Activated CD8-positive, alpha-beta memory T cell treated with anti-CD3 and anti-CD28 coated beads, Interleukin-2, amount 10 ng/mL, durations not matched to agents 7 days and 5 days (primary cell): Measurements from ENCODE around the gene RCAN1. TPM values are rescaled to one million over a fixed set of nuclear protein-coding genes. Genes with fewer than 3 reads are reported as not detected.
"Not testable (repeated sequence)": the region's sequence is repeated elsewhere in the genome, so short reads cannot be mapped to it uniquely, and the experiment has no call there.

Experiments used
- ATAC-seq: fragments of 150-1000 bp; cut with Tn5 transposase; one replicate; pipeline ENCODE4 v1.10.0; 2021; ENCODE audit warnings: moderate library complexity
- CTCF ChIA-PET: fragments of 350-600 bp; sonication (Branson Sonifier 250); formaldehyde crosslinking; loops from one replicate; lab custom pipeline; 2021; ENCODE audit warnings: antibody characterized with exemption; lab: Charles Lee
- DNase-seq: peaks from one replicate; pipeline ENCODE4 v3.0.0-alpha.2; 2020
- H3K27ac Mint-ChIP-seq: one replicate; pipeline ENCODE4 v1.8.0; 2021; ENCODE audit warnings: mild to moderate bottlenecking, mixed read lengths
- H3K27me3 Mint-ChIP-seq: one replicate; pipeline ENCODE4 v1.8.0; 2021; ENCODE audit warnings: mixed read lengths
- H3K36me3 Mint-ChIP-seq: one replicate; pipeline ENCODE4 v1.8.0; 2021; ENCODE audit warnings: mild to moderate bottlenecking, mixed read lengths
- H3K4me1 Mint-ChIP-seq: one replicate; pipeline ENCODE4 v1.8.0; 2021; ENCODE audit warnings: mixed read lengths
- H3K4me3 Mint-ChIP-seq: one replicate; pipeline ENCODE4 v1.8.0; 2021; ENCODE audit warnings: mild to moderate bottlenecking, moderate library complexity, mixed read lengths
- H3K9me3 Mint-ChIP-seq: one replicate; pipeline ENCODE4 v1.8.0; 2022; ENCODE audit warnings: low read depth, mixed read lengths
- total RNA-seq, 2 experiments: library from RNA; stranded (reverse); gene quantifications; one replicate each; pipeline ENCODE4 v1.2.3, GENCODE V29; 2021

The RCAN1 gene
- total RNA-seq, 2 experiments from 2014 or later: 6.5 to 13.6 TPM

DNA sequence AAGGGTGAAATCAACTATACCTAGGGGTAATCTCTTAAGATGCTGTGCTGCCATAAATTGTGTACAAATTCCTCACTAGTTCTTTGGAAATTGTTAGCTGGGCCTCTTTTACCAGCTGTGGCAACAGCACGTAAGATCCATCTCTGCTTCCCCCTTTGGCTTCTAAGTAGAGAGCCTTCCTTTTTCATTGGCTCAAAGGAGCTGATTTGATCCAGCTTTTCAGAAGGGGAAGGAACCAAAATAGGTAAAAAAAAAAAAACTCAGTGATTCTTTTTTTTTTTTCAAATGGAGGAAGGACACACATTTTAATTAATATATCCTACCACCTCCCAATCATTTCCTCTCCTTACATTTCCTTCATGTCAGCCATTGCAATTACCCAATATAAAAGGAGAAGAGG lies 4.0 kb upstream of the RCAN1 start:
- H3K27ac Mint-ChIP-seq: no peak overlapping the region
- CTCF ChIA-PET: interaction anchor here (1.7 kb wide), 1 partner anchor 16 kb away, joined by 4 read pairs; no protein-coding TSS in a partner anchor

GRCh38 chr21:34617753-34618339 lies 2.9 kb upstream of the RCAN1 start:
- Mint-ChIP-seq H3K9me3 (no peaks in the 10 kb centered on the region), H3K36me3 (no peaks in the 10 kb centered on the region), H3K4me1 (peaks cover 18% of the 10 kb centered on the region), H3K4me3 (no peak overlapping the region), H3K27ac (no peak overlapping the region), H3K27me3 (peaks cover 28% of the 10 kb centered on the region)
- CTCF ChIA-PET: interaction anchor here (0.6 to 1.7 kb wide), 2 partner anchors 11 to 15 kb away, joined by 3 to 4 read pairs; no protein-coding TSS in a partner anchor
- DNase-seq: no peak
- no peak for ATAC-seq

More for the DNA sequence above, 4.0 kb upstream of the RCAN1 start:
- DNase-seq (no peak), ATAC-seq (no peak)
- peaks cover 30% of the 10 kb centered on the region for H3K27me3 Mint-ChIP-seq
- H3K4me3 Mint-ChIP-seq: no peak overlapping the region
- no peaks in the 10 kb centered on the region for H3K36me3 Mint-ChIP-seq
- H3K4me1 Mint-ChIP-seq: peaks cover 12% of the 10 kb centered on the region
- H3K9me3 Mint-ChIP-seq: no peaks in the 10 kb centered on the region

- Mint-ChIP-seq H3K4me3 (peak overlapping the region; percentile 80), H3K27ac (peak overlapping the region; percentile 83), H3K36me3 (no peaks in the 10 kb centered on the region), H3K27me3 (peaks cover 20% of the 10 kb centered on the region), H3K9me3 (no peaks in the 10 kb centered on the region), H3K4me1 (peaks cover 20% of the 10 kb centered on the region)
- ATAC-seq (no peak), DNase-seq (no peak)
- CTCF ChIA-PET: interaction anchor here (1.1 to 2.2 kb wide), 5 partner anchors 13 to 691 kb away, joined by 3 to 14 read pairs (median 4); no protein-coding TSS in a partner anchor
Observed at GRCh38 chr21:34615487-34615814, 538 bp upstream of the RCAN1 start.

GRCh38 chr21:34613679-34614627 lies 960 bp downstream of the RCAN1 start:
- CTCF ChIA-PET: interaction anchor here (1.4 kb wide), 1 partner anchor 17 kb away, joined by 6 read pairs; no protein-coding TSS in a partner anchor
- Mint-ChIP-seq H3K27me3 (peaks cover 18% of the 10 kb centered on the region), H3K9me3 (no peaks in the 10 kb centered on the region), H3K4me1 (peaks cover 20% of the 10 kb centered on the region), H3K36me3 (no peaks in the 10 kb centered on the region), H3K27ac (peak overlapping the region; percentile 54), H3K4me3 (peak overlapping the region; percentile 74)
- DNase-seq: peak; percentile 40
- ATAC-seq: no peak

- Mint-ChIP-seq H3K27ac (no peak overlapping the region), H3K36me3 (no peaks in the 10 kb centered on the region), H3K27me3 (peaks cover 17% of the 10 kb centered on the region), H3K9me3 (no peaks in the 10 kb centered on the region), H3K4me1 (peaks cover 18% of the 10 kb centered on the region), H3K4me3 (no peak overlapping the region)
- ATAC-seq: no peak
- peak; percentile 31 for DNase-seq
- CTCF ChIA-PET: interaction anchor here (1.1 to 1.7 kb wide), 2 partner anchors 10 to 18 kb away, joined by 3 to 9 read pairs; no protein-coding TSS in a partner anchor
Observed at GRCh38 chr21:34612557-34612956, 2.4 kb downstream of the RCAN1 start.

DNA sequence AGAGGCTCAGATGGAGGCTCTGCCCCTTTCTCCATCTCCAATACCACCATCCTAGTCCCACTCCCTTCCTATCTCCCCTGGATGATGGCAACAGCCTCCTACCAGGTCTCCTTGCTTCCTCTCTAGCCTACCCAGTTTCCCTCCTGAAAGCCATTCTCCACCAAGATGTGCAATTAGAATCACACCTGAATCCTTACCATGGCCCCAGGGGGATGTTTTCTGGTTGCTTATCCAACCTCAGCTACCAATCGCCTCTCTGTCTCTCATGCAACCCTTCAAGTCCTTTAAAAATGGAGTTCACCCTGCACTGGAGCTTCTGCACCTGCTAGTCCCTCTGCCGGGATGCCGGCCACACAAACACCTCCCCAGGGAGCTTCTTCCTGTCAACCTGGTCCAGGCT lies 2.9 kb downstream of the RCAN1 start:
- H3K9me3 Mint-ChIP-seq: no peaks in the 10 kb centered on the region
- DNase-seq (peak; percentile 38), ATAC-seq (no peak)
- CTCF ChIA-PET: interaction anchor here (0.9 to 1.7 kb wide), 3 partner anchors 8 to 19 kb away, joined by 3 to 9 read pairs (median 3); no protein-coding TSS in a partner anchor
- H3K4me3 Mint-ChIP-seq: no peak overlapping the region
- no peak overlapping the region for H3K27ac Mint-ChIP-seq
- H3K36me3 Mint-ChIP-seq: no peaks in the 10 kb centered on the region
- H3K4me1 Mint-ChIP-seq: peaks cover 16% of the 10 kb centered on the region
- H3K27me3 Mint-ChIP-seq: peaks cover 13% of the 10 kb centered on the region

- no peak overlapping the region for H3K4me3 Mint-ChIP-seq
- no peaks in the 10 kb centered on the region for H3K36me3 Mint-ChIP-seq
- H3K9me3 Mint-ChIP-seq: no peaks in the 10 kb centered on the region
- H3K27me3 Mint-ChIP-seq: peaks cover 13% of the 10 kb centered on the region
- no peak overlapping the region for H3K27ac Mint-ChIP-seq
- DNase-seq (peak; percentile 4), ATAC-seq (no peak)
- H3K4me1 Mint-ChIP-seq: peaks cover 16% of the 10 kb centered on the region
- CTCF ChIA-PET: interaction anchor here (0.9 to 1.7 kb wide), 3 partner anchors 9 to 19 kb away, joined by 3 to 9 read pairs (median 3); no protein-coding TSS in a partner anchor
Observed at GRCh38 chr21:34611528-34611927, 3.4 kb downstream of the RCAN1 start.

GRCh38 chr21:34609933-34610549 lies 4.9 kb downstream of the RCAN1 start:
- Mint-ChIP-seq H3K4me1 (peaks cover 12% of the 10 kb centered on the region), H3K27me3 (peaks cover 13% of the 10 kb centered on the region), H3K36me3 (no peaks in the 10 kb centered on the region), H3K4me3 (no peak overlapping the region), H3K9me3 (no peaks in the 10 kb centered on the region), H3K27ac (no peak overlapping the region)
- CTCF ChIA-PET: interaction anchor here (1.3 to 1.5 kb wide), 2 partner anchors 18 to 242 kb away, joined by 3 to 4 read pairs; no protein-coding TSS in a partner anchor
- ATAC-seq (no peak), DNase-seq (peak; percentile 31)

DNA sequence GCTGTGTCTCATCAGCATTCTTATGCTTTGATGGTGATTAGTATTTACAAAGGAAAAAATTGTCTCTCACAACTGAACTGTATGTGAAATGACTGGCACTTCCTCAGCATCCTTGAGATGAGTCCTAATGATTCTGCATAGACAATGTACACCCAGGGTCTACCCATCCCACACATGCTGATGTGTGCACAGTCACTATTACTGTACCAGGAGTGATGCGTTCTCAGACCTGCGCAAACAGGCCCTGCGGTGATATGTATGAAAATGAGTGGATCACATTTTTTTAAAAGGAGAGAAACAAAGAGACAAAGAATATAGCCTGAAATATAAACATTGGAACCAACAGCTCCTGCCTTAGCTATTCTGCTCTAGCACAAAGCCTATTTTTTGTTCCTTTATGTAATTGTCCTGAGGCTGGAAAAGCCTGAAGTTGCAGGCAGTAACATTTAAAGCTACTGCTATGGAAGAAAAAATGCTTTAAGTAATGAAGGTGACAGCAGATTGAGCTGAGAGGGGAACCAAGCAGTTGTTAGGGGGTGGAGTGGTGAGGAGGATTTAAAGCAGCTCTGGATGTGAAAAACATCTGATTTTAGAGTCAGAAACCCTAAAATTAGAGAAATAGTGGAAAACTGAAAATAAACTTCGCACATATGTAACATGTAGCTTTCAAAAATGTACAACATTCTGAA lies 5.5 kb downstream of the RCAN1 start:
- DNase-seq (no peak), ATAC-seq (no peak)
- Mint-ChIP-seq H3K4me1 (peaks cover 12% of the 10 kb centered on the region), H3K9me3 (no peaks in the 10 kb centered on the region), H3K36me3 (no peaks in the 10 kb centered on the region), H3K27ac (no peak overlapping the region), H3K27me3 (peaks cover 13% of the 10 kb centered on the region), H3K4me3 (no peak overlapping the region)
- CTCF ChIA-PET: interaction anchor here (1.3 to 1.5 kb wide), 2 partner anchors 19 to 242 kb away, joined by 3 to 4 read pairs; no protein-coding TSS in a partner anchor

GRCh38 chr21:34607376-34607775 lies 7.5 kb downstream of the RCAN1 start:
- not testable (repeated sequence) for H3K9me3 Mint-ChIP-seq, H3K4me3 Mint-ChIP-seq, H3K27me3 Mint-ChIP-seq, H3K4me1 Mint-ChIP-seq, H3K27ac Mint-ChIP-seq, H3K36me3 Mint-ChIP-seq, ATAC-seq, DNase-seq
- CTCF ChIA-PET: interaction anchor here (1.4 kb wide), 1 partner anchor 240 kb away, joined by 3 read pairs; no protein-coding TSS in a partner anchor

DNA sequence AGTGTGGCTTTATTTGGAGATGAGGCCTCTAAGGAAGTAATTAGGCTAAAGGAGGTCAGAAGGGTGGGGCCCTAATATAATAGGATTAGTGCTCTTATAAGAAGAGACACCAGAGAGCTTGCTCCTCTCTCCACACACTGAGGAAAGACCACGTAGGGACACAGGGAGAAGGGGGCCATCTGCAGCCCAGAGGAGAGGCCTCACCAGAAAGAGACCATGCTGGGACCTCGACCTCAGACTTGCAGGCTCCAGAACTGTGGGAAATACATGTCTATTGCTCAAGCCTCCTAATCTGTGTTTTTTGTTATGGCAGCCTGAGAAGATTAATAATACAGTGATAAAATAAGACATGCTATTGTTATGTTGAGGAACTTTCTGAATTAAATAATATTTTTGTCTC lies 8.3 kb downstream of the RCAN1 start:
- no peaks in the 10 kb centered on the region for H3K4me1 Mint-ChIP-seq
- no peaks in the 10 kb centered on the region for H3K27me3 Mint-ChIP-seq
- CTCF ChIA-PET: interaction anchor here (1.4 kb wide), 1 partner anchor 239 kb away, joined by 3 read pairs; no protein-coding TSS in a partner anchor
- ATAC-seq (no peak), DNase-seq (peak; percentile 36)
- no peak overlapping the region for H3K4me3 Mint-ChIP-seq
- no peaks in the 10 kb centered on the region for H3K36me3 Mint-ChIP-seq
- H3K27ac Mint-ChIP-seq: no peak overlapping the region
- no peaks in the 10 kb centered on the region for H3K9me3 Mint-ChIP-seq

- H3K36me3 Mint-ChIP-seq: no peaks in the 10 kb centered on the region
- CTCF ChIA-PET: no interaction called here
Observed at GRCh38 chr21:34606051-34606450, 8.9 kb downstream of the RCAN1 start.

More at GRCh38 chr21:34606051-34606450, 8.9 kb downstream of the RCAN1 start:
- Mint-ChIP-seq H3K27ac (no peak overlapping the region), H3K4me3 (no peak overlapping the region), H3K27me3 (no peaks in the 10 kb centered on the region), H3K9me3 (no peaks in the 10 kb centered on the region), H3K4me1 (no peaks in the 10 kb centered on the region)
- ATAC-seq: no peak
- peak; percentile 18 for DNase-seq
